GM19043 (cell line): ENCODE results near the gene OCA2.
A peak's percentile ranks its signal among the peaks of the same experiment; 100 is the strongest.
"Not testable (repeated sequence)": the region's sequence is repeated elsewhere in the genome, so short reads cannot be mapped to it uniquely, and the experiment has no call there.

Source experiments
- ATAC-seq: cut with Tn5 transposase; IDR thresholded peaks from one replicate; pipeline ENCODE4 v1.9.1; 2021; ENCODE audit warnings: low read depth; ENCODE audit not compliant: unreplicated experiment

Gene OCA2

DNA sequence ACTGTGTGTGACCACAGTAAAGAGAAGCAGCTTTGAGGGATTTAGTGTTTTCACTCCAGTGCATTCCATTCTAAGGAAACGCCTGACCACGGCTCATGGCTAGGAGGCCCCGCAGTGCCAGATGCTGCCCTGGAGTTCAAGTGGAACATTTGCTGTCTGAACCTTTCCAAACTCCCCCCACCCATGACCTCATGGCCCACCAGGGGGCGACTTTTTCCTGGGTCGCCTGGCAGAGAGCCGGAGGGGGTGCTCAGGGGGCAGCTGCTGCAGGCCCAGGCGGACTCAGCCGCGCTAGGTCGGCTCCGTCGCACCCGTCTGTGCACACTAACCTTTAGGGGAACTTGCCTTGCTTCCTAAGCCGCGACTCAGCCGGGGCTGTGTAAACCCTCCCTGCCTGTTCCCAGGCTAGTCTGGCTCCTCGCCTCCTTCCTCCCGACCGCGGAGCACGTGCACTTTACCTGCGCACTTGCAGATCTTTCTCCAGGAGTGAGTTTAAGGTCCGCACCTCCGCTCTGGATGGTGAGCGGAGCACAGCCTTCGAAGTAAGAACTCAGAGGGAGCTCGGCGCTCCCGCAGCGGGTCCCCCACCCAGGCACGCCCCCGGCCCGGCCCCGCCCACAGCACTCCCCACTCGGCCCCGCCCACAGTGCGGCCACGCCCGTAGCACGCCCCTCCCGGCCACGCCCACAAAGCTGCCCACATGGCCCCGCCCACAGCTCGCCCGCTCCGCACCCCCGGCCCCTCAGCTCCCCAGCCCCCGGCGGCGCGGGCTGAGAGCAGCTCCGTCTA, at the start of gene OCA2:
Gene OCA2 (minus strand): TSS at position 550 of the 789 bp plus-strand sequence. CDS start 17,441 bp downstream, outside the sequence.
- ATAC-seq = no peak

DNA sequence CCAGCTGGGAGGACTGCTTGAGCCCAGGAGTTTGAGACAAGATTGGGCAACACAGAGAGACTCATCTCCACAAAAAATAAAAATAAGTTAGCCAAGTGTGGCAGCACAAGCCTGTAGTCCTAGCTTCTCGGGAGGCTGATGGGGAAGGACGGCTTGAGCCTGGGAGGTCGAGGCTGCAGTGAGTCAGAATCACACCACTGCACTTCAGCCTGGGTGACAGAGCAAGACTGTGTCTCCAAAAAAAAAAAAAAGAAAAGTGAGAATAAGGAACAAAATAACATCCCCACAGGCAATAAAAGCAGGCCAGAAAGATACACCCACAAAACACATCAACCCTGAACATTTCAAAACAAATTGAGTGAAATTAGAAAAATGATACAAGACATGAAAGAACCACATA, 48.7 kb upstream of the OCA2 start:
- ATAC-seq = no peak

DNA sequence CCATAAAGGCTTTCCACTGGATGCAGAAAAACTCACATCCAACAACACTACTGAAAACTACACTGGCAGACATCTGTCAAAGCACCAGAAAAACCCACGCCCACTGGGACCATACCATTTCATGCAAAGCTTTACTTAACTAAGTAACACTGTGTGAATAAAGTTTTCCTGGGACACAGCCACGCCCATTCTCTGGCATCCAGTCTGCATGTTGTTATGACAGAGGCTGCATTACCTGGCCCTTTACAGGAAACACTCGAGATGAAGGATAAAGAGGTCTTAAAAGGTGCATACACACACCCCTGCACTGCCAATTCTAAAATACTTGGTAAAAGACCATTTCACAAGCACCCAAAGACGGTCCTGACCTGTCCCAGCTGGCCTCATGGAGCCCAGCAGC, 46.3 kb upstream of the OCA2 start:
- not testable (repeated sequence) for ATAC-seq

DNA sequence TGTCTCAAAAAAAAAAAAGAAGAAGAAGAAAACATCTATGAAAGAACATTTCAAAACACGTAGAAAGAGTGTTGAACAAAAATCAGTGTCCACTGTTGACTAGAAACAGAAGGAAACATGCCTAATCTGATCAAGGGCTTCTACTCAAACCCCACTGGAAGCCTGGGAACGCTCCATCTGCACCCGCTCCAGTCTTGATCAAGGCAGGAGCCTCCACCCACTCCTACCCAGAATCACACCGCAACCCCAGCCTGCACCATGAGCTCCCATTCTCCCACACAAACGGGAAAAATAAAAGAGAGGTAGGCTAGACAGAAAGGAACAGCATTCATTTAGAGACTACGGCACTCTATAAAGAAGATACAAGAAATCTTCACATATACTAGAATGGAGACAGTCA, 40.9 kb upstream of the OCA2 start:
- no peak for ATAC-seq

DNA sequence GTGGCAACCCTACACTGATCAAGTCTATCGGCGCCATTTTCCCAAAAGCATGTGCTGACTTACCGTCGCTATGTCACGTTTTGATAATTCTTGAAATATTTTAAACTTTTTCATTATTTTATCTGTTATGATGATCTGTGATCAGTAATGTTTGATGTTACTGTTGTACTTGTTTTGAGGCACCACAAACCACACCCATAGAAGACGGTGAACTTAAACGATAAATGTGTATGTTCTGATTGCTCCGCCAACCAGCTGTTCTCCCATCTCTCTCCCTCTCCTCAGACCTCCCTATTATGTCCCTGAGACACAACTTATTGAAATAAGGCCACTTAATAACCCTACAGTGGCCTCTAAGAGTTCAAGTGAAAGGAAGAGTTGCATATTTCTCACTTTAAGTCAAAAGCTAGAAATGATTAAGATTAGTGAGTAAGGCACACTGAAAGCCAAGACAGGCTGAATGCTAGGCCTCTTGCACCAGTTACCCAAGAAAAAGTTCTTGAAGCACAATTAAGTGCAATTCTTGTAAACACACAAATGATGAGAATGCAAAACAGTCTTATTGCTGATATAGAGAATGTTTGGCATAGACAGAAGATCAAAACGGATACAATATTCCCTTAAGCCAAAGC, 38.4 kb upstream of the OCA2 start:
- ATAC-seq = not testable (repeated sequence)

DNA sequence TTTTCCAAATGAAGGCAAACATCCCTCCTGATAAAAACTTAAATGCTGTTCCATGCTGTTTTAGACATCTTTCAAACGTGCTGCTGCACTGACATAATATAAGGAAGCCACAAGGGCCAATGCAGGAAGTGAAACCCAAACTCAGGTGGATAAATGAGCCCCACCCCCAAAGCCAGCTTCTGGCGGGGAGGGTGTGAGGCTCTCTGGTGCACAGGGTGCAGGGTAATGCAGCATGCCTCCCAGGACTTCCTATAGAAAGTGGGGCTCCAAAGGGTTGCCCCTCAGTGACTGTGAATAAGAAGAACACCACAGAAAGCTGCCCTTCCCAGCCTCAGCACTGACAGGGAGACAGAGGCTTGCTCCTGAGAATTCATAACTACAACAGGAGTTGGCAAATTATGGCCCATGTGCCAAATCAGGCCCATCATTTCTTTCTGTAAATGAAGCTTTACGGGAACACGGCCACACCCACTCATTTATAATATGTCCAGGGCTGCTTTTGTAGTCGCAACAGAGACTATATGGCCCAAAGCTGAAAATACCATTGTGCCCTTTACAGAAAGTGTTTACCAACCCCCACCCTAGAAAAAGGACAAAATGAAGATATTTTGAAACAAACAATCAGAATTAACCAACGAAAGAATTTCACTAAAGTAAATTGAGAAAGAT, 37.3 kb upstream of the OCA2 start:
- peak; percentile 100 for ATAC-seq

DNA sequence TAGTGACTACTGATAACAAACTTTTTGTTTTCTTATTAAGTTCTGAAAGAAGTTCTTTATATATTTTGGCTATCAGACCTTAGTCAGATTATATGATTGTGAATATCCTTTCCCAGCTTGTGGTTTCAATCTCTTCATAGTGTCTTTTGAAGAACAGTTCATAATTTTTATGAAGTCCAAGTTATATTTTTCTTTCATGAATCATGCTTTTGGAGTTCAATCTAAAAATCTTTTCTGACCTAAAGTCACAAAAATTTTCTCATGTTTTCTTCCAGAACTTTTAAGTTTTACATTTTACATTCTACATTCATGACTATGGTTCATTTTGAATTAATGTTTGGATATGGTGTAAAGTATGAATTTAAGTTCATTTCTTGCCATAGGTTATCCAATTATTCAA, 34.2 kb upstream of the OCA2 start:
- ATAC-seq = no peak

DNA sequence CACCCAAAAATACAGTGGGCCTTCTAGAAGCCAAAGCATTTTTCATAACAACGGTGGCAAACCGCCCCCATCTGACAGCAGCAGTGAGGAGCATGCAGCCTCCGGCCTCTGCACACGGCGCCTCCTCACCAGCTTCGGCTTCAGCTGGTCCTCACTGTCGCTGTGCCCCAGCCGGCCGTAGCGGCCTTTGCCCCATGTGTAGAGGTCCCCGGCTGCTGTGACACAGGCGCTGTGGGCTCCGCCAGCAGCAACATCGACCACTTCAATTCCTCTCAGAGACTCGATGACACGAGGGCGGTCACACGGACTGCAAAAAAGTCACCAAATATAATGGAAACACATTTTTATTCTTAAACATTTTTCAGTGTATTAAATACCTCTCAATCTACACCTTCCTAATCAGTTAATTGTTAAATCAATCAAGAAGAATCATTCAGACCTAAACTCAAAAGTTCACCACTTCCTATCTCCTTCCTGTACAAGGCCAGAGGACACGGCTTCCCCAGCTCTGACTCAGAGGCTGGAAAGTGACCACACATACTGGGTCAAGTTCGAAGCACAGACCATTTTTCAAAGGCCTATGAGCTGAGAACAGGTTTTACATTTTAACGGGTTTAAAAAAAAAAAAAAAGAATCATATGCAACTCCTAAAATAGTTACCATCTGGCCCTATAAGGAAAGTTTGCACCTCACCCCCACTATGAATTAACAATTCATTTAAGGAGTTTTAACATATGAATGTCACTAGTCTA, 33.6 kb upstream of the OCA2 start:
- no peak for ATAC-seq

DNA sequence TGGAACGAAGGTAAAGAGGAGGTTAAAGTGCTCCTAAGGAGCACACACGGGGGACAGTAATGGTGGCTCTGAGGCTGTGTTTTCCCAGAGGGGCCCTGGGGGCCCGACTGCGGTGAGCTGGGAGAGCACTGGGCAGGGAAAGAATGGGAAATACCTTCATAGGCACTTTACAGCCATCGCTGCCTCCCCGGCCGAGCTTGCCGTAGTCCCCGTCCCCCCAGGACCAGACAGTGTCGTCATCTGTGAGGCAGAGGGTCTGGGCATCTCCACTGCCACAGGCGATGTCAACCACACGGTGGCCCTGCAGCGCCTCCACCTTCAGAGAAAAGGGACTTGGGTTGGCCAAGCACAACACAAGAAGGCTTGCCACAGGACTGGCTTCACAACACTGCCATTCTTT, 32.8 kb upstream of the OCA2 start:
- ATAC-seq = no peak

DNA sequence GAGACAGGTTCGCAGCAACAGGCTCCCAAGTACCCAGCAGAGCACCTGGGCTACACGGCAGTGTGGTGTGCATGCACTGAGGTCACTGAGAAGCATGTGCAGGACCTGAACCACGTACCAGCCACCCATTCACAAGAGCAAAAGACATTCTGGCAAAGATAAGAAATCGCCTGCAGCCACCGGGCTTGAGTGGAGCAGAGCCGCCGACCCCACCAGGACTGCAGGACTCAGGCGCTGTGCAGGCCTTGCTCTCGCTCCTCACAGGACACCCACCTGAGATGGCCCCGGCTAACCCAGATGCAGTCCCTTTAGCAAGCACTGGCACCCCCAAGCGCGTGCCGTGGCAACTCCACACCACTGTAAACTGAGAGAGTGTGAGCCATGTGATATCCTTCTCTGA, 32.3 kb upstream of the OCA2 start:
- ATAC-seq = no peak

DNA sequence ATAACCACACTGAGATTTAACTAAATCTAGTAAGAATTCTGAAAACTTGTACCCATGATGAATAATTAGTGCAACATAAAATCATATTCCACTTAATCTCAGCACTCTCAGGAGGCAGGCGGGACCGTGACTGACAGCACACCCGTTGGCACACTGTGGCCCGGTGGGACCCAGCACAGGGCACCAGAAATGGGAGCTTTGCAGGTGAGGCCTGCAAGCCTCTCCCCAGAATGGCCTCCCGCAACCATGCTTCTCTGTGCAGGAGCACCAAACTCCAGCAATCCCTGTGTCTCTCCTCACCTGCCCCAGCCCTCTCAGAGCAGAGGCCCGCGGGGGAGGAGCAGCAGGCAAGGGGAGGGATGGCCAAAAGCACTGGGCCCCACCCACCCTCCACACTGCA, 31.5 kb upstream of the OCA2 start:
- no peak for ATAC-seq

DNA sequence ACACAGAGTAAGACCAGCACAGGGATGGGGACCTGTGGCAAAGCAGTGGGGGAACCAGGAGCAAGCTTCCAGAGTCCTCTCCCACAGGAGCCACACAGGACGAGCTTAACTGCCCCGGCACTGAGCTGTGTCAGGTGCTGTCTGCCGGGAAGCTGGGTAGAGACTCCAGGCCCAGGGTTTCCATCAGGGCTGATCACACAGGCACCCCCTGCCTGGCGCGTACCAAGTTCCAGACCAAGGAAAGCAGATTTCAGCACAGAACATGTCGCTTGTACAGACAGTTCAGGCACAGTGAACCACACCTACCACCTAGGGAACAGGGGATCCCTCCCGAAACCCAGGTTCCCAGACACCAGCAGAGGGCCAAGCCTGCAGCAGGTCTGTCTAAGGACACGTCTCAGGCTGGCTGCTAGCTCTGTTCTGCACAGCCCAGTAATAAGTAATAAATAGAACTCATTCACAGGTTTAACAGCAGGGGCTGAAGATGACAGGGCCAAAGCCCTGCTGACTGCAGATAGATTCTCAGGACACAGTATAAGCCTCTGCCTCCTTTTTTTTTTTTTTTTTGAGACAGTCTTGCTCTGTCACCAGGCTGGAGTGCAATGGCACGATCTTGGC, 30.2 kb upstream of the OCA2 start:
- ATAC-seq = no peak

DNA sequence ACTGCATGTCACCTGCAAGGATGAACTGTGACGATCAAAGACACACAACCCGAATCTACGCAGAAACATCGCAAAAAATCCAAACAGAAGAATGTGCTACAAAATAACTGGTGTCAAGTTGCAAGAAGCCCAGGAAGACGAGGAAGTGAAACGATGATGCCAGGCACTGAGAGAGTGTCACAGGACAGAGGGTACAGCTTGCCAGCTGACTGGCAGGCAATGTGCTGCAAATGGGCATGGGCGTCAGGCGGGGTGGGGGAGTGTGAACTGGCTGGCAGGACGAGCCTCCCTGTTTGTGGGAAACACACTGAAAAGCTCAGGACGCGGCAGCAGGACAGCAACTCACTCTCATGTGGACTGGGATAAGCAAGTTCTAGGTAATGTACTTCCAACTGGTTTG, 28.9 kb upstream of the OCA2 start:
- ATAC-seq = no peak

DNA sequence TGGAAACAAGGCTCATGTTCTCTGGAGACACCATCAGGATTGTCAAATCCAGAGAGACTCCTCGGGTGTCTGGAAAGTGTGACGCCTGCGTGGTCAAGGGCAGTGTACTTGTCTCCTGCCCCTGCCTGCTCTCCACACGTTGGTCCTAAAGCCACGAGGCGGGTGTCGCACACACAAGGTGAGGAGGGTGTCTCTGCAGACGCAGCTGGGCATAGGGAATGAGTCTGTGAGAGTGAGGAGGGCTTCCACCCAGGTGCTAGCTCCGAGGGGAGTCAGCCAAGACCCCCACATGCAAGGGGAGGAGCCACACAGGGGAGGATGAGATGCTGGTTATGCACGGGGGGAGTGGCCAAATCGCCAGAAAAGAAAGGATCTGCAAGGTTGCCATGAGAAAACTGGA, 27.9 kb upstream of the OCA2 start:
- no peak for ATAC-seq

DNA sequence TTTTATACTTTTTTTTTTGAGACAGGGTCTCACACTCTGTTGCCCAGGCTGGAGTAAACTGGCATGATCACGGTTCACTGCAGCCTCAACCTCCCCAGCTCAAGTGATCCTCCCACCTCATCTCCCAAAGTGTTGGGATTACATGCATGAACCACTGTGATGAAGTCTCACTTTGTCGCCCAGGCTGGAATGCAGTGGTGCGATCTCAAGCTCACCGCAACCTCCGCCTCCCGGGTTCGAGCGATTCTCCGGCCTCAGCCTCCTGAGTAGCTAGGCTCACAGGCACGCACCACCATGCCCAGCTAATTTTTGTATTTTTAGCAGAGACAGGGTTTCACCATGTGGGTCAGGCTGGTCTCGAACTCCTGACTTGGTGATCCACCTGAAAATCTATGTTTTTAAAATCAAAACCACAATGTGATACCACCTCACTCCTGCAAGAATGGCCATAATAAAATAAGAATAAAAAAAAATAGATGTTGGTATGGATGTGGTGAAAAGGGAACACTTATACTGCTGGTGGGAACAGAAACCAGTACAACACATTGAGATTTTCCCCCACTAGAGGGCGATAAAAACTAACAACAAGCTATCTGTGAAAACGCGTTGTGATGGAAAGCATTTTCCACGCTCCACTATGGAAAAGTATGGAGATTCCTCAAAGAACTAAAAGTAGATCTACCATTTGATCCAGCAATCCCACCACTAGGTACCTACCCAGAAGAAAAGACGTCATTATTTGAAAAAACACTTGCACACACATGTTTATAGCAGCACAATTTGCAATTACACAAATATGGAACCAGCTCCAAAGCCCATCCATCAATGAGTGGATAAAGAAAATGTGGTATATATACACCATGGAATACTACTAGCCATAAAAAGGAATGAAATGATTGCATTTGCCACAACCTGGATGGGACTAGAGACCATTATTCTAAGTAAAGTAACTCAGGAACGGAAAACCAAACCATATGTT, 26.8 kb upstream of the OCA2 start:
- ATAC-seq = no peak

DNA sequence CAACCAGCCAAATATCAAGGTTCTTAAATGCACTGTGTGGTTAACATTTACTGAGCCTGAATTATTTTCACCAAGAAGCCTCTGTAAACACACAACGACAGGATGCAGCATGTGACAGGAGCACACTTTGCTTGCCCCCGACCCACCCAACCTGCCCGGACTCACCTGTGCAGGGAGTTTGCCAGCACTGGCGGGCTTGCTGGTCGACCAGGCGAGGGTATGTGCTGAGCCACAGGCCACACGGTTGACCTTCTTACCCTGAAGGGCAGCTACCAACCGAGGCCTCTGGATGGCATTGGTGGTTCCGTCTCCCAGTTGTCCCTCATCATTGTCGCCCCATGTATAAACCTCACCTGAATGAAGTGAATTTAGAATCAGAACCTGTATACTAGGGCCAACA, 25.7 kb upstream of the OCA2 start:
- ATAC-seq = no peak

DNA sequence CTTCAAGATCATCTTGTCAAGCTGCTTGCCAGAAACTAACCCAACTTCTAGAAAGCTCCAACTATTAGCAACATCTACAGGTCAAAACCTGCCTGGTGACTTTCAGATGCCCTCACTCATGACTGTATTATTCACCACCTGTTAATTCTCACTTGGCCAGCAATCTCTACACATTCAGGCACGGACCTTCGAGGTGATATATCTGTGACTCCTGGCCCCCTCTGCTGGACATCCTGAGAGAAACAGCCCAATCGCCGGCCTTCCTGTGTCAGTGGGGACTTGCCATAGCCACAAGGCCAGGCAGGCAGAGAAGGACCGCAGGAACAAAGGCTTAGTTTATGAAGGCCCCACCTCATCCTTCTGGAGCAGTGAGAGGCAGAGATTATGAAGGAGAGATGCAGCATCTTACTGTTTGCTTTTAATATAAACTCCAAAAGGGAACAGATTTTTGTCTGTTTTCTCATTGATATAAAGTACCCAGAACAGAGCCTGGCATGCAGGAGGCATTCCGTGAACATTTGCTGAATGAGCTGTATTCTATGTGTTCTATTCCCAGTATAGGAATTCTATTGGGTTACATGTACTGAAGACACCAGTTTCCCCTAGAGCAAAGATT, 24.4 kb upstream of the OCA2 start:
- ATAC-seq = no peak

DNA sequence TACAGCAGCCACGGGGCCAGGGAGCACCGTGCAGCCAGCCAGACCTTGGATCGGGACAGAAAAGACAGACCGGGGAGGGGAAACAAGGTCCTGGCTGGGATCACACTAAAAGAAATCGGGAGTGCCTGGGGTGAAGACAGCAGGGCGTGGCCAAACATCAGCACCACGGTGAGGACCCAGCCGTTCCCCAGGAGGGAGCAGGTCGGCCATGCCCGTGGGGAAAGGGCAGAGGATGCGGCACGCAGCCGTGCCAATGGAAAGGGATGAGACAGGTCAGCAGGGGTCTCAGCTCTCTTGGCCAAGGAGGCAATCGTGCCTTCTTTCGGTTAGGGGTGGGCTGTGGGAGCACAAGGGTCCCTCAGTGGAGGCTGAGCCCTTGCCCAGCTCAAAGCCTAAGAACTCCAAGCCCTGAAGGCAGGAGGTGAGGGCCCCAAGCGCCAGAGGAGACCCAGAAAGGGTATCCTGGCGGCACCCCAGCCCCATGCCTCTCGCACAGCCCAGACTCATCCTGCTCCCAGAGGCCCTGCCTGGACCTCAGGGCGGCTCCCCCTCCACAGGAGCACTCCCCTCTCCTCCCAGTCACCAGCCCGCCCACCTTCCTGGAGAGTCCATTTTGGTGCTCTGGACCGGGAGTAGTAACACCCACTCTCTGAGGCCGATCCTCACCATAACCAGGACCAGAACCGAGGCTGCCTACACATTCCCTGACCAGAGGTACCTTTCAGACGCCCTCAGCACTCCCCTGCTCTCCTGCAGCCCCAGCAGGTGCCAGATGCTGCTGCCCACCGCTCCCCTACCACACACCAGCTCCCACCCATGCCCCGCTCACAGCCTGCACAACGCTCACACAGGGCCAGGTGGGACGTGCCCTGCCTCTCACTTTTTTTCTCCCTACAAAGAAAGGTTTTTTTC, 23.2 kb upstream of the OCA2 start:
- ATAC-seq = no peak
